Measurements from ENCODE around the gene LMF1. TPM values are rescaled to one million over a fixed set of nuclear protein-coding genes. Genes with fewer than 3 reads are reported as not detected.

LMF1 gene
- total RNA-seq, 1 experiment from 2014 or later = 12.8 TPM

- Histone ChIP-seq H3K79me2 (ENCODE audit: insufficient read depth, low read length) (no peaks in the 10 kb centered on the region), H3K9me2 (ENCODE audit: insufficient read depth) (no peaks in the 10 kb centered on the region), H3K9ac (ENCODE audit: low read length) (no peak overlapping the region), H2AFZ (ENCODE audit: low read depth, low read length, poor library complexity, severe bottlenecking) (no peak overlapping the region), H4K20me1 (ENCODE audit: insufficient read depth) (no peaks in the 10 kb centered on the region), H3K27me3 (ENCODE audit: insufficient read depth, low read length) (no peaks in the 10 kb centered on the region), H3K9me3 (ENCODE audit: control insufficient read depth in 1 of 2, insufficient read depth in 1 of 2, low read depth in 1 of 2, low read length in 2 of 2) (no peaks in the 10 kb centered on the region), H3K4me1 (ENCODE audit: control insufficient read depth in 1 of 2, insufficient read depth in 2 of 2, low read length in 2 of 2) (no peaks in the 10 kb centered on the region), H3K36me3 (ENCODE audit: control insufficient read depth in 1 of 2, insufficient read depth in 2 of 2, low read length in 2 of 2) (no peaks in the 10 kb centered on the region), H3K4me3 (replicated peaks in 1 of 2; ENCODE audit: low read depth in 1 of 2, low read length in 2 of 2) (no peak overlapping the region), H3K4me2 (ENCODE audit: low read length) (no peak overlapping the region), H3K27ac (ENCODE audit: low read depth, low read length) (no peak overlapping the region)
- ChIA-PET CTCF (no interaction called here), RAD21 (ENCODE audit: low non-redundant PET in 1 of 2, low total read pairs in 2 of 2, uncharacterized antibody in 2 of 2, unreplicated experiment in 2 of 2) (no interaction called here), POLR2A (no interaction called here)
- intact Hi-C loops (cut with micrococcal nuclease) = no loop called here
- no TSS peak for BruUV-seq (replicated peaks)
- ATAC-seq = no peak
- TF ChIP-seq EZH2phosphoT487 (IDR thresholded peaks at IDR 0.05; ENCODE audit: borderline replicate concordance) (no peak), SP1 (IDR thresholded peaks at IDR 0.05; ENCODE audit: low read depth) (no peak), CTCF (IDR thresholded peaks at IDR 0.05 in 2 of 3, conservative IDR thresholded peaks at IDR 0.05 in 1 of 3; ENCODE audit: borderline replicate concordance in 1 of 3, insufficient read depth in 1 of 3, low read depth in 2 of 3, low read length in 2 of 3) (no peak), MAX (IDR thresholded peaks at IDR 0.05) (no peak), YY1 (IDR thresholded peaks at IDR 0.05; ENCODE audit: extremely low read depth, insufficient replicate concordance, low read depth, low read length) (no peak), REST (IDR thresholded peaks at IDR 0.05; ENCODE audit: low read depth) (no peak), EZH2 (IDR thresholded peaks at IDR 0.05) (no peak), FOSL1 (IDR thresholded peaks at IDR 0.05; ENCODE audit: low read depth) (no peak), CBX3 (IDR thresholded peaks at IDR 0.05; ENCODE audit: low read depth) (no peak), POLR2AphosphoS5 (IDR thresholded peaks at IDR 0.05; ENCODE audit: low read depth, low read length) (no peak), RAD21 (IDR thresholded peaks at IDR 0.05; ENCODE audit: low read depth) (no peak), ZNF274 (IDR thresholded peaks at IDR 0.05; ENCODE audit: low read depth, low read length) (no peak), ZFX (IDR thresholded peaks at IDR 0.05) (no peak), EGR1 (IDR thresholded peaks at IDR 0.05; ENCODE audit: low read depth) (no peak), ZBTB33 (IDR thresholded peaks at IDR 0.05; ENCODE audit: extremely low read depth, insufficient replicate concordance, low read length) (no peak), CEBPB (IDR thresholded peaks at IDR 0.05; ENCODE audit: low read depth) (no peak), SRF (IDR thresholded peaks at IDR 0.05; ENCODE audit: low read depth) (no peak)
- DNase-seq (ENCODE audit: low read depth, low spot score) = no peak
These were observed 51.1 kb downstream of the LMF1 start for GRCh38 chr16:919658-920050.

Data from HCT116 (cell line).